GM18520 (cell line): ENCODE results near the gene SLC16A5.

Source experiments
- ATAC-seq: cut with Tn5 transposase; IDR thresholded peaks from one replicate; pipeline ENCODE4 v1.9.1; 2021; ENCODE audit not compliant: unreplicated experiment

Gene SLC16A5

GRCh38 chr17:75155191-75155601 lies 67.4 kb downstream of the SLC16A5 start:
- ATAC-seq = no peak
